ENCODE results near the gene ARL8A.

- TF ChIP-seq CTCF (IDR thresholded peaks at IDR 0.05) (no peak), EZH2 (IDR thresholded peaks at IDR 0.05; ENCODE audit: borderline replicate concordance, insufficient read depth, low read depth, low read length, poor library complexity, severe bottlenecking) (no peak)
Measured at GRCh38 chr1:202152399-202152798, 7.9 kb upstream of the ARL8A start.

Measured in B cell (primary cell).